Measurements from ENCODE around the gene TRIM60.

DNA sequence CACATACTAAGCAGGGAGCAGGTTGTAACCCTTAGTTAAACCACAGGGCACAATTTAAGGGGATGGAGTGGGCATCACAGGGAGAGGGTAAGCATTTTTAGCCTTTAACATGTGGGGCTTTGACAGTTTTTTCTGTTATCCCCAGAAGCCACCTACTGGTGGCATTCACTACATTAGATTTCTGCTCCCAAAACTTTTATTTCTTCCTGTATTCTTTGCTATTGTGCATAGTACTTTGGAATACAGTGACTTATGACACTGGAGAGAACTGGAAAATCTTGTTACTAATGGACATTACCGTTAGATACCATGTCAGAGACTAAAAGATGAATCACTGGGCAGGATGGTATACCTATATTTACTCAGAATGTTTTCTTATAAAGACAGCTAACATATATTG is 29.1 kb downstream of the TRIM60 start:
- TF ChIP-seq, protein P1, sequence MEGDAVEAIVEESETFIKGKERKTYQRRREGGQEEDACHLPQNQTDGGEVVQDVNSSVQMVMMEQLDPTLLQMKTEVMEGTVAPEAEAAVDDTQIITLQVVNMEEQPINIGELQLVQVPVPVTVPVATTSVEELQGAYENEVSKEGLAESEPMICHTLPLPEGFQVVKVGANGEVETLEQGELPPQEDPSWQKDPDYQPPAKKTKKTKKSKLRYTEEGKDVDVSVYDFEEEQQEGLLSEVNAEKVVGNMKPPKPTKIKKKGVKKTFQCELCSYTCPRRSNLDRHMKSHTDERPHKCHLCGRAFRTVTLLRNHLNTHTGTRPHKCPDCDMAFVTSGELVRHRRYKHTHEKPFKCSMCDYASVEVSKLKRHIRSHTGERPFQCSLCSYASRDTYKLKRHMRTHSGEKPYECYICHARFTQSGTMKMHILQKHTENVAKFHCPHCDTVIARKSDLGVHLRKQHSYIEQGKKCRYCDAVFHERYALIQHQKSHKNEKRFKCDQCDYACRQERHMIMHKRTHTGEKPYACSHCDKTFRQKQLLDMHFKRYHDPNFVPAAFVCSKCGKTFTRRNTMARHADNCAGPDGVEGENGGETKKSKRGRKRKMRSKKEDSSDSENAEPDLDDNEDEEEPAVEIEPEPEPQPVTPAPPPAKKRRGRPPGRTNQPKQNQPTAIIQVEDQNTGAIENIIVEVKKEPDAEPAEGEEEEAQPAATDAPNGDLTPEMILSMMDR (IDR thresholded peaks at IDR 0.05 in 4 of 5, conservative IDR thresholded peaks at IDR 0.05 in 1 of 5): no peak
- no peak for TF ChIP-seq POLR2A (IDR thresholded peaks at IDR 0.05)
